ENCODE measurements around the gene STH. TPM values are rescaled to one million over a fixed set of nuclear protein-coding genes. Genes with fewer than 3 reads are reported as not detected.

STH gene
- total and polyA plus RNA-seq, 10 of the 15 experiments (the other 5 are each of a cell fraction or from before 2014, with no cell fraction given) = not detected

DNA sequence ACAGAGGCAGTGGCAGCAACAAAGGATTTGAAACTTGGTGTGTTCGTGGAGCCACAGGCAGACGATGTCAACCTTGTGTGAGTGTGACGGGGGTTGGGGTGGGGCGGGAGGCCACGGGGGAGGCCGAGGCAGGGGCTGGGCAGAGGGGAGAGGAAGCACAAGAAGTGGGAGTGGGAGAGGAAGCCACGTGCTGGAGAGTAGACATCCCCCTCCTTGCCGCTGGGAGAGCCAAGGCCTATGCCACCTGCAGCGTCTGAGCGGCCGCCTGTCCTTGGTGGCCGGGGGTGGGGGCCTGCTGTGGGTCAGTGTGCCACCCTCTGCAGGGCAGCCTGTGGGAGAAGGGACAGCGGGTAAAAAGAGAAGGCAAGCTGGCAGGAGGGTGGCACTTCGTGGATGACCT is 25.5 kb downstream of the STH start:
- no peak for DNase-seq (ENCODE audit: low read depth, low spot score)
- Histone ChIP-seq H3K4me3 (no peak overlapping the region), H2AFZ (ENCODE audit: control insufficient read depth, low read depth, low read length) (no peak overlapping the region), H3K27me3 (replicated peaks in 1 of 2; ENCODE audit: control insufficient read depth in 2 of 2, insufficient read depth in 2 of 2, low read length in 1 of 2) (no peaks in the 10 kb centered on the region), H3K36me3 (ENCODE audit: control insufficient read depth in 2 of 2, insufficient read depth in 2 of 2, low read length in 1 of 2) (peaks cover 0 to 9% of the 10 kb centered on the region in 2 experiments; a peak in 2 of 4 replicates), H4K20me1 (ENCODE audit: control insufficient read depth, insufficient read depth) (no peaks in the 10 kb centered on the region), H3K4me1 (ENCODE audit: control insufficient read depth, insufficient read depth, low read length) (peaks cover 20% of the 10 kb centered on the region), H3K9ac (ENCODE audit: control insufficient read depth, insufficient read depth, low read length) (no peak overlapping the region), H3K4me2 (ENCODE audit: control insufficient read depth, insufficient read depth) (no peak overlapping the region), H3K9me3 (replicated peaks; ENCODE audit: control insufficient read depth, insufficient read depth, low read length) (no peaks in the 10 kb centered on the region), H3K27ac (ENCODE audit: control insufficient read depth, insufficient read depth) (no peak overlapping the region), H3K79me2 (ENCODE audit: control insufficient read depth, insufficient read depth, low read length) (no peaks in the 10 kb centered on the region)
- ChIA-PET CTCF (no interaction called here), SMC1A (ENCODE audit: uncharacterized antibody, unreplicated experiment) (no interaction called here), POLR2A (no interaction called here), RAD21 (ENCODE audit: unreplicated experiment) (no interaction called here)
- ATAC-seq = no peak
- no peak for FAIRE-seq
- TF ChIP-seq NFIC (IDR thresholded peaks at IDR 0.05; ENCODE audit: low read depth, low read length) (no peak), SREBF1 (IDR thresholded peaks at IDR 0.05; ENCODE audit: low read length) (no peak), EZH2 (IDR thresholded peaks at IDR 0.05; ENCODE audit: borderline replicate concordance, control insufficient read depth, low read depth, low read length) (no peak), SMAD1 (IDR thresholded peaks at IDR 0.05; ENCODE audit: low read depth, partially characterized antibody) (no peak), CREB1 (IDR thresholded peaks at IDR 0.05; ENCODE audit: low read depth) (no peak), CEBPB (IDR thresholded peaks at IDR 0.05; ENCODE audit: borderline replicate concordance in 1 of 2, low read depth in 2 of 2, low read length in 2 of 2) (no peak), RBBP5 (conservative IDR thresholded peaks at IDR 0.05) (no peak), SPI1 (IDR thresholded peaks at IDR 0.05; ENCODE audit: borderline replicate concordance, insufficient read depth, low read depth, low read length) (no peak), TARDBP (IDR thresholded peaks at IDR 0.05; ENCODE audit: borderline replicate concordance) (no peak), MYC (IDR thresholded peaks at IDR 0.05; ENCODE audit: insufficient read depth, insufficient read length, insufficient replicate concordance, low read length, severe bottlenecking) (no peak), NFYA (IDR thresholded peaks at IDR 0.05; ENCODE audit: borderline replicate concordance, low read depth, low read length) (no peak), SP1 (IDR thresholded peaks at IDR 0.05; ENCODE audit: low read depth, low read length) (no peak)
- TF ChIP-seq, protein P1, sequence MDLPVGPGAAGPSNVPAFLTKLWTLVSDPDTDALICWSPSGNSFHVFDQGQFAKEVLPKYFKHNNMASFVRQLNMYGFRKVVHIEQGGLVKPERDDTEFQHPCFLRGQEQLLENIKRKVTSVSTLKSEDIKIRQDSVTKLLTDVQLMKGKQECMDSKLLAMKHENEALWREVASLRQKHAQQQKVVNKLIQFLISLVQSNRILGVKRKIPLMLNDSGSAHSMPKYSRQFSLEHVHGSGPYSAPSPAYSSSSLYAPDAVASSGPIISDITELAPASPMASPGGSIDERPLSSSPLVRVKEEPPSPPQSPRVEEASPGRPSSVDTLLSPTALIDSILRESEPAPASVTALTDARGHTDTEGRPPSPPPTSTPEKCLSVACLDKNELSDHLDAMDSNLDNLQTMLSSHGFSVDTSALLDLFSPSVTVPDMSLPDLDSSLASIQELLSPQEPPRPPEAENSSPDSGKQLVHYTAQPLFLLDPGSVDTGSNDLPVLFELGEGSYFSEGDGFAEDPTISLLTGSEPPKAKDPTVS (IDR thresholded peaks at IDR 0.05; ENCODE audit: low read depth, low read length) = no peak
- TF ChIP-seq, protein P2, sequence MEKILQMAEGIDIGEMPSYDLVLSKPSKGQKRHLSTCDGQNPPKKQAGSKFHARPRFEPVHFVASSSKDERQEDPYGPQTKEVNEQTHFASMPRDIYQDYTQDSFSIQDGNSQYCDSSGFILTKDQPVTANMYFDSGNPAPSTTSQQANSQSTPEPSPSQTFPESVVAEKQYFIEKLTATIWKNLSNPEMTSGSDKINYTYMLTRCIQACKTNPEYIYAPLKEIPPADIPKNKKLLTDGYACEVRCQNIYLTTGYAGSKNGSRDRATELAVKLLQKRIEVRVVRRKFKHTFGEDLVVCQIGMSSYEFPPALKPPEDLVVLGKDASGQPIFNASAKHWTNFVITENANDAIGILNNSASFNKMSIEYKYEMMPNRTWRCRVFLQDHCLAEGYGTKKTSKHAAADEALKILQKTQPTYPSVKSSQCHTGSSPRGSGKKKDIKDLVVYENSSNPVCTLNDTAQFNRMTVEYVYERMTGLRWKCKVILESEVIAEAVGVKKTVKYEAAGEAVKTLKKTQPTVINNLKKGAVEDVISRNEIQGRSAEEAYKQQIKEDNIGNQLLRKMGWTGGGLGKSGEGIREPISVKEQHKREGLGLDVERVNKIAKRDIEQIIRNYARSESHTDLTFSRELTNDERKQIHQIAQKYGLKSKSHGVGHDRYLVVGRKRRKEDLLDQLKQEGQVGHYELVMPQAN (conservative IDR thresholded peaks at IDR 0.05) = no peak
- 80% methylated on average over 6 of the region's 14 CpGs for WGBS (ENCODE audit: insufficient coverage, insufficient replicate concordance, low lambda C conversion rate, missing lambda C conversion rate)
- intact Hi-C loops (cut with micrococcal nuclease; ENCODE audit: unreplicated experiment) (no loop called here), in situ Hi-C loops (cut with MboI) (no loop called here)
- no TSS peak for BruUV-seq (replicated peaks)

All from GM12878 (cell line).